ENCODE data around the gene TAOK2. TPM values are rescaled to one million over a fixed set of nuclear protein-coding genes. Genes with fewer than 3 reads are reported as not detected.
A peak's percentile ranks its signal among the peaks of the same experiment; 100 is the strongest.

TAOK2 gene
- total RNA-seq, 1 donor from 2014 or later = 66.2 TPM

DNA sequence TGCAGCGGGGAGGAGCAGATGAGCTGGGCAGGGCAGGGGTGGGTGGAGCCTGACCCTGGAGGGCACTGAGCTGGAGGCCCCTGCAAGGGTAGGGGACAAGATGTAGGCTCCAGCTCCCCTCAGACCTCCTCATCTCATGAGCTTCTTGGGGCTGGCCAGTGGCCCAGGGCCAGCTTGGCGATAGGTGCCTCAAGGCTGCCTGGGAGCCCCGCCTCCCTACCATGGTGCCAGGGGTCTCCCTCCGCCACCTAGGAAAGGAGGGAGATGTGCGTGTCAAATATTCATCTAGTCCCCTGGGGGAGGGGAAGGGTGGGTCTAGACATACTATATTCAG is 17.9 kb downstream of the TAOK2 start:
- H3K9me3 ChIP-seq = no peaks in the 10 kb centered on the region
- no peak overlapping the region for H3K27ac ChIP-seq
- no peak for DNase-seq

DNA sequence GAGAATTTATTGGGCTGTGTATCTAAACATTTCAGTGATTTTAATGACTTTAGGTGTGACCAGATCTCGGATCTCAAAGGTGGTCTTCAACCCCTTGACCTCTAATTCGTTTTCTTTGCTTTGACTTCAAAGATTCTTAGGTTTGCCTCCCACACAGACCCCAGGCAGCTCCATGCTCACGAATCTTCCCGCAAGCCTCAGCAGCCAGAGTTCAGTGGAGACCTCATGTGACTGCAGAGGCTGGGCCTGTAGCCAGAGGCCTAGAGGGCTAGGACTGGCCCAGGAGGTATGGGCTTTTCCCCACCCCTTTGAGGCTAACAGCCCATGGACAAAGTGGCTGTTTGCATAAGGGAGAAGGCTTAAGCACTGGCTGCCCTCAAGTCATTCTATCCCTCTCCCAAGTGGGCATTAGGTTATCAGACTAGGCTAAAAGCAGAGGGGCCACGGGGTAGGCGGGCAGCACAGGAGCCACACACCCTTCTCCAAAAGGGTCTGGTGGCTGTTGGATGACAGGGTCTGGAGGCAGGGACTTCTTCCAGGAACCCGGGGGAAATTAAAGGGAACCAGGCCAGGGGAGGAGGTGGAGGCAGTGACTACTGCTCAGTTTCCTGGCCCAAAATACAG is 18.8 kb downstream of the TAOK2 start:
- intact Hi-C loops (cut with DNase I) = no loop called here

More for the DNA sequence above, 17.9 kb downstream of the TAOK2 start:
- Histone ChIP-seq H3K4me3 (no peak overlapping the region), H3K27me3 (ENCODE audit: low read depth) (no peaks in the 10 kb centered on the region), H3K36me3 (peaks cover 74% of the 10 kb centered on the region), H3K4me1 (peaks cover 55% of the 10 kb centered on the region)
- TF ChIP-seq, protein P1, sequence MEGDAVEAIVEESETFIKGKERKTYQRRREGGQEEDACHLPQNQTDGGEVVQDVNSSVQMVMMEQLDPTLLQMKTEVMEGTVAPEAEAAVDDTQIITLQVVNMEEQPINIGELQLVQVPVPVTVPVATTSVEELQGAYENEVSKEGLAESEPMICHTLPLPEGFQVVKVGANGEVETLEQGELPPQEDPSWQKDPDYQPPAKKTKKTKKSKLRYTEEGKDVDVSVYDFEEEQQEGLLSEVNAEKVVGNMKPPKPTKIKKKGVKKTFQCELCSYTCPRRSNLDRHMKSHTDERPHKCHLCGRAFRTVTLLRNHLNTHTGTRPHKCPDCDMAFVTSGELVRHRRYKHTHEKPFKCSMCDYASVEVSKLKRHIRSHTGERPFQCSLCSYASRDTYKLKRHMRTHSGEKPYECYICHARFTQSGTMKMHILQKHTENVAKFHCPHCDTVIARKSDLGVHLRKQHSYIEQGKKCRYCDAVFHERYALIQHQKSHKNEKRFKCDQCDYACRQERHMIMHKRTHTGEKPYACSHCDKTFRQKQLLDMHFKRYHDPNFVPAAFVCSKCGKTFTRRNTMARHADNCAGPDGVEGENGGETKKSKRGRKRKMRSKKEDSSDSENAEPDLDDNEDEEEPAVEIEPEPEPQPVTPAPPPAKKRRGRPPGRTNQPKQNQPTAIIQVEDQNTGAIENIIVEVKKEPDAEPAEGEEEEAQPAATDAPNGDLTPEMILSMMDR (IDR thresholded peaks at IDR 0.05) = no peak
- ATAC-seq = no peak
- intact Hi-C loops (cut with DNase I) = no loop called here

DNA sequence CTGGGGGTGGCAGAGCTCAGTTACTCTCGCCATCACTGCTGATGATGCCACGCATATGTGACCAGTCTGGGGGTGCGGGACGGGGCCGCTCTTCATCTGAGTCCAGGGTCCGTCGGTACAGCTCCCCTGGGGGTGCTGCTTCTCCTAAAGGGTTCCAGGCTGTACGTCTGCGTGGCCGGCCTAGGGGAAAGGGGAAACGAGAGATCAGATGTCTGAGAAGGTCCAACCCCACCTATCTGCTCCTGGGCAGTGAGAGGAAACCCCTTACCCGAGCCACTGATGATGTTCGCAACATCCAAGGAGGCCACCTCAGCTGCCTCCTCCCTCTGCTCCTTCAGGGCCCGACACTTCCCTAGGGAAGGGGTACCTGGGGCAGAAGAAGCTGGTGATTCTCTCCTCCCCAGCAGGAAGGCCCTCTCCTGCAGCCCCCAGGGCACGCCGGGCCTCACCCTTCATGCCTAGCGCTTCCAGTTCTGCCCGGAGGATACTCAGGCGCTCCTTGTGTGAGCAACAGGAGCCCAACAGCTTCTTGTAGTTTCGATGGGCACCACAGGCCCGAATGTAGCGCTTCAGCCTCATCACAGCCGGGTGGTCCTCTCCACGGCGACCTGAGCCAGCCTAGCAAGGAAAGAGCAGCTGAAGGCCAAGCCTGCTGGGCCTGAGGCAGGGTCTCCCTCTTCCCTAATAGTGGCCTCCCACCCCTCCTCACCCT is 19.7 kb downstream of the TAOK2 start:
- no peak overlapping the region for H3K27ac ChIP-seq
- peaks cover 56% of the 10 kb centered on the region for H3K36me3 ChIP-seq
- H3K4me1 ChIP-seq = peaks cover 50% of the 10 kb centered on the region
- no peaks in the 10 kb centered on the region for H3K9me3 ChIP-seq
- TF ChIP-seq, protein P1 (IDR thresholded peaks at IDR 0.05) = no peak
- H3K4me3 ChIP-seq = no peak overlapping the region
- intact Hi-C loops (cut with DNase I) = no loop called here
- ATAC-seq (no peak), DNase-seq (peak; percentile 46)
- H3K27me3 ChIP-seq (ENCODE audit: low read depth) = no peaks in the 10 kb centered on the region

More for the DNA sequence above, 18.8 kb downstream of the TAOK2 start:
- H3K4me1 ChIP-seq = peaks cover 54% of the 10 kb centered on the region
- TF ChIP-seq, protein P1 (IDR thresholded peaks at IDR 0.05) = no peak
- no peak for ATAC-seq
- no peaks in the 10 kb centered on the region for H3K9me3 ChIP-seq
- DNase-seq = no peak
- H3K27me3 ChIP-seq (ENCODE audit: low read depth) = no peaks in the 10 kb centered on the region
- no peak overlapping the region for H3K27ac ChIP-seq
- no peak overlapping the region for H3K4me3 ChIP-seq
- peaks cover 65% of the 10 kb centered on the region for H3K36me3 ChIP-seq

DNA sequence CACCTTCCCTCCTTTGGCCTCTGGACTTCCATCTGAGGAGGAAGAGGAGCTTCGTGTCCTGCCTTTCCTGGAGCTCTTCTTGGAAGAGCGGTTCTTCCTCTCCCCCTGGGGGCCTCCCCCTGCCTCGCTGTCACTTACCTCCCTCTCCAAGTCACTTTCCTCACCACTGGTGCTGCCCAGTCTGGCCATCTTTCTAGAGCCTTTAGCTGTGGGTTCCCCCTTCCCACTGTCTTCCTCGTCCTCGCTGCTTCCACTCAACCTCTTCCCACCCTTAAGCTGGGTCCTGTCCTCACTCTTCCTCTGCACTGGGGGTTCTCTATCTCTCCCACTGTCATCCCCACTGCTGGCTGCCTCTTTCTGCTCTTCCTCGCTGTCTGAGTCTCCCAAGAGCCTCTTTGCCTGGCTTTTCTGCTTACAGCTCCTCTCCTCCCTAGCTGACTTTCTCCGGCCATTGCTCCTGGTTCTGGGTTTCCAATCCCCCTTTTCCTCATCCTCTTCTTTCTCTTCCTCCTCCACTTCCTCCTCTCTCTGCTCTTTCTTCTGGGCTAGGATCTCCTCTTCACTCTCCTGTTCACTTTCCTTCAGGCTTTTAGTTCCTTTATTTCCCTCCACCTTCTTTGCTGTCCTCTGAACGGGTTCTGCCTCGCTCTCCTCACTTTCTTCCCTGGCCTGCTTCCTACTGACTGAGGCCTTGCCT is 20.4 kb downstream of the TAOK2 start:
- ATAC-seq = no peak
- Histone ChIP-seq H3K4me3 (peak overlapping the region; percentile 83), H3K27ac (peak overlapping the region; percentile 96), H3K9me3 (no peaks in the 10 kb centered on the region), H3K36me3 (peaks cover 51% of the 10 kb centered on the region), H3K27me3 (ENCODE audit: low read depth) (no peaks in the 10 kb centered on the region), H3K4me1 (peaks cover 50% of the 10 kb centered on the region)
- TF ChIP-seq, protein P1 (IDR thresholded peaks at IDR 0.05) = no peak
- DNase-seq = no peak
- intact Hi-C loops (cut with DNase I) = no loop called here

DNA sequence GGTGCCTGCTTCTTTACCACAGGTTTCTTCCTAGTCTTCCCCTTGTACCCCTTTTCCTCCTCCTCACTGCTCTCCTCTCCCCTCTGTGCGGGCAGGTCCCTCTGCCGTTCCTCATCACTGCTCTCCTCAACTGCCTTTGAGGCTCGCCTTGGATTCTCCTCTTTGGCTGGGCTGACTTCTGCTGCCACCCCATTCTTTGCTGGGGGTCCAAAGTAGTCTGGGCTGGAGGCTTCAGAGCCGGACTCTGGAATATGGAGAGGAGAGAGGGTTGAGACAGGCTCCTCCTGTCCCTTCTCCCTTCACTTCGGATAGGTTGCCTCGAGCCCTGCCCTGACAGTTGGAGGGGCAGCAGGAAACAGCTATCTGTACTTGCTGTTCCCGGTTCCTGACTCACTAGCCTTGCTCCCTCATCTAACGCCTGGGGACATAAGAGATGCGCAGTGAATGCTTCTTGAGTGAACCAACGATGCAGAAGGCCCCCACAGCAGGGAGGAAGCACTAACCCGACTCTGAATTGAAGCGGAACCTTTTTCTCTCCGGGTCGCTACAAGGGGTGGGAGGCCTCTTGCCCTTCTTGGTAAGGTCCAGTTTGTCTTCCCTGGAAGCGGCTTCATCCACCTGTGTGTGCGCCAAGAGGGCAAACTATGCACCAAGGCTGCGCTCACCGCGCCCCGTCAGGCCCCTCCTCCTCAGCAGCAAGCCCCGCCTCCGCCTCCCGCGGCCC is 21.1 kb downstream of the TAOK2 start:
- ATAC-seq (peak; percentile 79 to 80), DNase-seq (no peak)
- Histone ChIP-seq H3K36me3 (peaks cover 44% of the 10 kb centered on the region), H3K9me3 (no peaks in the 10 kb centered on the region), H3K27ac (peak overlapping the region; percentile 96), H3K4me3 (peak overlapping the region; percentile 83), H3K4me1 (peaks cover 50% of the 10 kb centered on the region), H3K27me3 (ENCODE audit: low read depth) (no peaks in the 10 kb centered on the region)
- intact Hi-C loops (cut with DNase I) = no loop called here
- TF ChIP-seq, protein P1 (IDR thresholded peaks at IDR 0.05) = no peak
